ENCODE measurements around the gene EEFSEC. TPM values are rescaled to one million over a fixed set of nuclear protein-coding genes. Genes with fewer than 3 reads are reported as not detected.

Gene EEFSEC
- total RNA-seq, 1 experiment from 2014 or later: 15.4 TPM

GRCh38 chr3:128418900-128419299, 265.6 kb downstream of the EEFSEC start:
- ChIA-PET CTCF (no interaction called here), POLR2A (no interaction called here)
- no peaks in the 10 kb centered on the region for H3K27me3 ChIP-seq (ENCODE audit: control insufficient read depth, insufficient read depth, low read length)
- in situ Hi-C loops (cut with HindIII; ENCODE audit: low pct_unique_long_range_greater_than_20kb, low sequenced_read_pairs): no loop called here
- peak overlapping the region; percentile 34 for H3K27ac ChIP-seq (ENCODE audit: low read length)
- ATAC-seq: no peak
- peaks cover 44% of the 10 kb centered on the region for H3K4me1 ChIP-seq (ENCODE audit: control insufficient read depth, insufficient read depth, low read length)
- intact Hi-C loops (cut with micrococcal nuclease; ENCODE audit: unreplicated experiment): no loop called here
- no peaks in the 10 kb centered on the region for H3K9me3 ChIP-seq (ENCODE audit: control insufficient read depth, insufficient read depth, low read depth, low read length)
- TF ChIP-seq, protein P1, sequence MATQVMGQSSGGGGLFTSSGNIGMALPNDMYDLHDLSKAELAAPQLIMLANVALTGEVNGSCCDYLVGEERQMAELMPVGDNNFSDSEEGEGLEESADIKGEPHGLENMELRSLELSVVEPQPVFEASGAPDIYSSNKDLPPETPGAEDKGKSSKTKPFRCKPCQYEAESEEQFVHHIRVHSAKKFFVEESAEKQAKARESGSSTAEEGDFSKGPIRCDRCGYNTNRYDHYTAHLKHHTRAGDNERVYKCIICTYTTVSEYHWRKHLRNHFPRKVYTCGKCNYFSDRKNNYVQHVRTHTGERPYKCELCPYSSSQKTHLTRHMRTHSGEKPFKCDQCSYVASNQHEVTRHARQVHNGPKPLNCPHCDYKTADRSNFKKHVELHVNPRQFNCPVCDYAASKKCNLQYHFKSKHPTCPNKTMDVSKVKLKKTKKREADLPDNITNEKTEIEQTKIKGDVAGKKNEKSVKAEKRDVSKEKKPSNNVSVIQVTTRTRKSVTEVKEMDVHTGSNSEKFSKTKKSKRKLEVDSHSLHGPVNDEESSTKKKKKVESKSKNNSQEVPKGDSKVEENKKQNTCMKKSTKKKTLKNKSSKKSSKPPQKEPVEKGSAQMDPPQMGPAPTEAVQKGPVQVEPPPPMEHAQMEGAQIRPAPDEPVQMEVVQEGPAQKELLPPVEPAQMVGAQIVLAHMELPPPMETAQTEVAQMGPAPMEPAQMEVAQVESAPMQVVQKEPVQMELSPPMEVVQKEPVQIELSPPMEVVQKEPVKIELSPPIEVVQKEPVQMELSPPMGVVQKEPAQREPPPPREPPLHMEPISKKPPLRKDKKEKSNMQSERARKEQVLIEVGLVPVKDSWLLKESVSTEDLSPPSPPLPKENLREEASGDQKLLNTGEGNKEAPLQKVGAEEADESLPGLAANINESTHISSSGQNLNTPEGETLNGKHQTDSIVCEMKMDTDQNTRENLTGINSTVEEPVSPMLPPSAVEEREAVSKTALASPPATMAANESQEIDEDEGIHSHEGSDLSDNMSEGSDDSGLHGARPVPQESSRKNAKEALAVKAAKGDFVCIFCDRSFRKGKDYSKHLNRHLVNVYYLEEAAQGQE (IDR thresholded peaks at IDR 0.05; ENCODE audit: insufficient read depth in 1 of 2, low read depth in 2 of 2, low read length in 1 of 2): no peak
- TF ChIP-seq SIN3A (IDR thresholded peaks at IDR 0.05; ENCODE audit: borderline replicate concordance, insufficient read depth, low read depth, low read length) (no peak), CTCF (IDR thresholded peaks at IDR 0.05) (no peak)
- no peak for DNase-seq (ENCODE audit: low read depth, low spot score)
- no peak overlapping the region for H3K4me3 ChIP-seq (ENCODE audit: low read depth in 2 of 2, low read length in 2 of 2)
- H3K36me3 ChIP-seq (ENCODE audit: control insufficient read depth, insufficient read depth, low read length): no peaks in the 10 kb centered on the region
- BruUV-seq (replicated peaks): no TSS peak

GRCh38 chr3:128419311-128419710, 266.0 kb downstream of the EEFSEC start:
- peak overlapping the region; percentile 39 for H3K27ac ChIP-seq (ENCODE audit: low read length)
- in situ Hi-C loops (cut with HindIII; ENCODE audit: low pct_unique_long_range_greater_than_20kb, low sequenced_read_pairs) (no loop called here), intact Hi-C loops (cut with micrococcal nuclease; ENCODE audit: unreplicated experiment) (no loop called here)
- DNase-seq (ENCODE audit: low read depth, low spot score) (no peak), ATAC-seq (no peak)
- H3K36me3 ChIP-seq (ENCODE audit: control insufficient read depth, insufficient read depth, low read length): no peaks in the 10 kb centered on the region
- no TSS peak for BruUV-seq (replicated peaks)
- no peaks in the 10 kb centered on the region for H3K9me3 ChIP-seq (ENCODE audit: control insufficient read depth, insufficient read depth, low read depth, low read length)
- no peak for TF ChIP-seq TCF7L2 (IDR thresholded peaks at IDR 0.05; ENCODE audit: low read depth, low read length)
- TF ChIP-seq CTCF (IDR thresholded peaks at IDR 0.05): no peak
- TF ChIP-seq SIN3A (IDR thresholded peaks at IDR 0.05; ENCODE audit: borderline replicate concordance, insufficient read depth, low read depth, low read length): no peak
- TF ChIP-seq, protein P1 (IDR thresholded peaks at IDR 0.05; ENCODE audit: insufficient read depth in 1 of 2, low read depth in 2 of 2, low read length in 1 of 2): no peak
- no peak for TF ChIP-seq POLR2AphosphoS5 (IDR thresholded peaks at IDR 0.05; ENCODE audit: low read depth, low read length)
- H3K4me3 ChIP-seq (ENCODE audit: low read depth in 2 of 2, low read length in 2 of 2): no peak overlapping the region
- POLR2A ChIA-PET: no interaction called here
- CTCF ChIA-PET: no interaction called here
- no peaks in the 10 kb centered on the region for H3K27me3 ChIP-seq (ENCODE audit: control insufficient read depth, insufficient read depth, low read length)
- peaks cover 48% of the 10 kb centered on the region for H3K4me1 ChIP-seq (ENCODE audit: control insufficient read depth, insufficient read depth, low read length)

All from Panc1 (cell line).